GM21528 (cell line): ENCODE results near the gene CES4A.
"Not testable (repeated sequence)": the region's sequence is repeated elsewhere in the genome, so short reads cannot be mapped to it uniquely, and the experiment has no call there.

ENCODE experiments used
- ATAC-seq: cut with Tn5 transposase; IDR thresholded peaks from one replicate; pipeline ENCODE4 v1.9.1; 2021; ENCODE audit warnings: mild to moderate bottlenecking, moderate library complexity; ENCODE audit not compliant: unreplicated experiment, low FRiP score

Gene CES4A

GRCh38 chr16:66955363-66956153 lies 32.8 kb upstream of the CES4A start:
- ATAC-seq = not testable (repeated sequence)

GRCh38 chr16:66956154-66956457 lies 32.3 kb upstream of the CES4A start:
- not testable (repeated sequence) for ATAC-seq

GRCh38 chr16:66958857-66959703 lies 29.3 kb upstream of the CES4A start:
- ATAC-seq = no peak

GRCh38 chr16:66959704-66960161 lies 28.7 kb upstream of the CES4A start:
- ATAC-seq = no peak

- ATAC-seq = no peak
Measured at GRCh38 chr16:66960270-66960669, 28.1 kb upstream of the CES4A start.

- ATAC-seq = no peak
Measured at GRCh38 chr16:66961065-66961744, 27.2 kb upstream of the CES4A start, which contains the start of gene CES3. TSS of gene CES3 (plus strand) at chr16:66961266. CDS start at chr16:66961308, 42 bp downstream.

GRCh38 chr16:66961914-66962313 lies 26.5 kb upstream of the CES4A start:
- ATAC-seq = no peak

- ATAC-seq = no peak
Measured at GRCh38 chr16:66964049-66964448, 24.3 kb upstream of the CES4A start.

GRCh38 chr16:66968847-66969246 lies 19.5 kb upstream of the CES4A start:
- ATAC-seq = no peak

GRCh38 chr16:66970775-66971720 lies 17.3 kb upstream of the CES4A start:
- no peak for ATAC-seq

- ATAC-seq = no peak
Measured at GRCh38 chr16:66972983-66973382, 15.4 kb upstream of the CES4A start.

GRCh38 chr16:66973716-66974115 lies 14.7 kb upstream of the CES4A start:
- no peak for ATAC-seq

- not testable (repeated sequence) for ATAC-seq
Measured at GRCh38 chr16:66974156-66974931, 14.0 kb upstream of the CES4A start.

GRCh38 chr16:66974932-66975246 lies 13.5 kb upstream of the CES4A start:
- ATAC-seq = not testable (repeated sequence)

GRCh38 chr16:66975302-66975893 lies 13.0 kb upstream of the CES4A start:
- ATAC-seq = no peak

- ATAC-seq = no peak
Measured at GRCh38 chr16:66976746-66977145, 11.6 kb upstream of the CES4A start.

GRCh38 chr16:66977341-66978113 lies 10.9 kb upstream of the CES4A start:
- no peak for ATAC-seq

GRCh38 chr16:66979011-66979717 lies 9.2 kb upstream of the CES4A start:
- ATAC-seq = no peak
